Chondrocyte (in vitro differentiated cells): Measurements from ENCODE around the gene COLEC12. TPM values are rescaled to one million over a fixed set of nuclear protein-coding genes. Genes with fewer than 3 reads are reported as not detected.

Experiments used
- DNase-seq: peaks from one replicate; pipeline ENCODE4 v3.0.0; 2021; ENCODE audit warnings: mixed read lengths, low spot score
- H3K27ac Mint-ChIP-seq: one replicate; pipeline ENCODE4 v1.8.0; 2021; ENCODE audit warnings: mild to moderate bottlenecking, moderate library complexity, mixed read lengths; ENCODE audit not compliant: unreplicated experiment
- H3K27me3 Mint-ChIP-seq: 2 replicates; pipeline ENCODE4 v1.8.0; 2021; ENCODE audit warnings: low read depth, mixed read lengths
- H3K36me3 Mint-ChIP-seq: 2 replicates; pipeline ENCODE4 v1.8.0; 2021; ENCODE audit warnings: low read depth, mixed read lengths
- H3K4me1 Mint-ChIP-seq: 2 replicates; pipeline ENCODE4 v1.8.0; 2021; ENCODE audit warnings: low read depth, mild to moderate bottlenecking, mixed read lengths
- H3K4me3 Mint-ChIP-seq: one replicate; pipeline ENCODE4 v1.8.0; 2021; ENCODE audit warnings: mild to moderate bottlenecking, moderate library complexity, mixed read lengths; ENCODE audit not compliant: unreplicated experiment
- H3K9me3 Mint-ChIP-seq: 2 replicates; pipeline ENCODE4 v1.8.0; 2021; ENCODE audit warnings: low read depth, mixed read lengths
- CTCF ChIP-seq: fragments of 200-600 bp; sonication (generic); IDR thresholded peaks from 2 replicates; pipeline ENCODE4 v1.5.0; 2021; ENCODE audit warnings: antibody characterized with exemption, mild to moderate bottlenecking, moderate library complexity
- total RNA-seq: library from RNA; stranded (reverse); gene quantifications from 3 replicates; pipeline ENCODE4 v1.2.1, GENCODE V29; 2021

COLEC12 gene
- total RNA-seq, 1 donor from 2014 or later, result 2.1 TPM

- Mint-ChIP-seq H3K36me3 (no peaks in the 10 kb centered on the region), H3K27ac (no peak overlapping the region), H3K9me3 (no peaks in the 10 kb centered on the region), H3K4me1 (peaks cover 49% of the 10 kb centered on the region), H3K27me3 (no peaks in the 10 kb centered on the region), H3K4me3 (no peak overlapping the region)
- no peak for DNase-seq
- TF ChIP-seq CTCF, result no peak
Measured at GRCh38 chr18:523561-523960, 23.1 kb upstream of the COLEC12 start.

- peaks cover 23% of the 10 kb centered on the region for H3K4me1 Mint-ChIP-seq
- no peak overlapping the region for H3K4me3 Mint-ChIP-seq
- peak overlapping the region; percentile 86 for H3K27ac Mint-ChIP-seq
- H3K36me3 Mint-ChIP-seq, result no peaks in the 10 kb centered on the region
- no peaks in the 10 kb centered on the region for H3K9me3 Mint-ChIP-seq
- H3K27me3 Mint-ChIP-seq, result no peaks in the 10 kb centered on the region
- TF ChIP-seq CTCF, result no peak
- no peak for DNase-seq
Measured at GRCh38 chr18:519019-519879, 18.7 kb upstream of the COLEC12 start.

GRCh38 chr18:518081-518480, 17.6 kb upstream of the COLEC12 start:
- H3K4me1 Mint-ChIP-seq, result peaks cover 16% of the 10 kb centered on the region
- no peaks in the 10 kb centered on the region for H3K9me3 Mint-ChIP-seq
- no peak for TF ChIP-seq CTCF
- no peak overlapping the region for H3K27ac Mint-ChIP-seq
- H3K27me3 Mint-ChIP-seq, result no peaks in the 10 kb centered on the region
- H3K4me3 Mint-ChIP-seq, result no peak overlapping the region
- H3K36me3 Mint-ChIP-seq, result no peaks in the 10 kb centered on the region
- DNase-seq, result no peak

- DNase-seq, result no peak
- no peaks in the 10 kb centered on the region for H3K36me3 Mint-ChIP-seq
- no peak for TF ChIP-seq CTCF
- peaks cover 16% of the 10 kb centered on the region for H3K4me1 Mint-ChIP-seq
- H3K27me3 Mint-ChIP-seq, result no peaks in the 10 kb centered on the region
- no peak overlapping the region for H3K4me3 Mint-ChIP-seq
- H3K9me3 Mint-ChIP-seq, result no peaks in the 10 kb centered on the region
- no peak overlapping the region for H3K27ac Mint-ChIP-seq
Measured at GRCh38 chr18:515838-516237, 15.3 kb upstream of the COLEC12 start.

- TF ChIP-seq CTCF, result no peak
- no peak overlapping the region for H3K27ac Mint-ChIP-seq
- no peaks in the 10 kb centered on the region for H3K36me3 Mint-ChIP-seq
- H3K4me1 Mint-ChIP-seq, result peaks cover 16% of the 10 kb centered on the region
- DNase-seq, result peak; percentile 40
- no peaks in the 10 kb centered on the region for H3K27me3 Mint-ChIP-seq
- H3K4me3 Mint-ChIP-seq, result no peak overlapping the region
- no peaks in the 10 kb centered on the region for H3K9me3 Mint-ChIP-seq
Measured at GRCh38 chr18:515156-515815, 14.8 kb upstream of the COLEC12 start.
